ENCODE results near the gene CCDC7. TPM values are rescaled to one million over a fixed set of nuclear protein-coding genes. Genes with fewer than 3 reads are reported as not detected.
"Not testable (repeated sequence)": the region's sequence is repeated elsewhere in the genome, so short reads cannot be mapped to it uniquely, and the experiment has no call there.

The CCDC7 gene
- polyA plus RNA-seq, 1 donor = 2.5 TPM

- H3K27ac ChIP-seq (ENCODE audit: low read length) = peak overlapping the region; percentile 97
- peak overlapping the region; percentile 74 for H3K4me3 ChIP-seq (ENCODE audit: low read length)
- H3K4me1 ChIP-seq (ENCODE audit: control insufficient read depth, insufficient read depth, low read length) = no peaks in the 10 kb centered on the region
- DNase-seq = peak in 1 of 2 donors; percentile 30
- 28% methylated on average over 11 of the region's 18 CpGs for WGBS (ENCODE audit: insufficient coverage, low lambda C conversion rate)
- no peaks in the 10 kb centered on the region for H3K36me3 ChIP-seq (ENCODE audit: control insufficient read depth, insufficient read depth, low read length)
- no peaks in the 10 kb centered on the region for H3K9me3 ChIP-seq (ENCODE audit: control insufficient read depth, low read depth, low read length)
- no peaks in the 10 kb centered on the region for H3K27me3 ChIP-seq (ENCODE audit: control insufficient read depth, insufficient read depth, low read length)
These were observed 831 bp downstream of the CCDC7 start for GRCh38 chr10:32446536-32447406.

DNA sequence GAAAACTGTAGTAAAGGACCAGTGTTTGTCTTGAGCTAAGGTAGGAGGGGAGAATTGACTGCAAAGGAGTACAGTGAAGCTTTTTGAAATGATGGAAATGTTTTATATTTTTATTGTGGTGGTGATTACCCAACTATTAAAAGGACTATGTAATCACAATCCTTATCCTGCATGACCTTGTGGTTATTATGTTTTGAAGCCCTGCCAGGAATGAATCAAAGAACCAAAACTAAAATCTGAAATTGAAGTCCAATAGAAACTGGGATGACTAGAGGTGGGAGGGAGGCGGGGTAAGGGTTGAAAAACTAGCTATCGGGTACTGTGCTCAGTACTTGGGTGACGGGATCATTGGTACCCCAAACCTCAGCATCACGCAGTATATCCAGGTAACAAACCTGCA is 8.2 kb downstream of the CCDC7 start:
- DNase-seq = no peak
- 100% methylated on average over 1 of the region's 4 CpGs for WGBS (ENCODE audit: insufficient coverage, low lambda C conversion rate)

GRCh38 chr10:32459051-32459698 is 13.2 kb downstream of the CCDC7 start:
- no peak for DNase-seq
- H3K9me3 ChIP-seq (ENCODE audit: control insufficient read depth, low read depth, low read length) = no peaks in the 10 kb centered on the region
- H3K27me3 ChIP-seq (ENCODE audit: control insufficient read depth, insufficient read depth, low read length) = no peaks in the 10 kb centered on the region
- WGBS (ENCODE audit: insufficient coverage, low lambda C conversion rate) = no CpG with 5 or more reads among the region's 1 CpG
- H3K36me3 ChIP-seq (ENCODE audit: control insufficient read depth, insufficient read depth, low read length) = no peaks in the 10 kb centered on the region
- no peaks in the 10 kb centered on the region for H3K4me1 ChIP-seq (ENCODE audit: control insufficient read depth, insufficient read depth, low read length)
- H3K27ac ChIP-seq (ENCODE audit: low read length) = no peak overlapping the region
- H3K4me3 ChIP-seq (ENCODE audit: low read length) = no peak overlapping the region

More for the DNA sequence above, 8.2 kb downstream of the CCDC7 start:
- Histone ChIP-seq H3K27me3 (ENCODE audit: control insufficient read depth, insufficient read depth, low read length) (no peaks in the 10 kb centered on the region), H3K4me1 (ENCODE audit: control insufficient read depth, insufficient read depth, low read length) (no peaks in the 10 kb centered on the region), H3K36me3 (ENCODE audit: control insufficient read depth, insufficient read depth, low read length) (no peaks in the 10 kb centered on the region), H3K4me3 (ENCODE audit: low read length) (no peak overlapping the region), H3K27ac (ENCODE audit: low read length) (no peak overlapping the region), H3K9me3 (ENCODE audit: control insufficient read depth, low read depth, low read length) (no peaks in the 10 kb centered on the region)

GRCh38 chr10:32461203-32461602 is 15.3 kb downstream of the CCDC7 start:
- H3K27me3 ChIP-seq (ENCODE audit: control insufficient read depth, insufficient read depth, low read length) = no peaks in the 10 kb centered on the region
- DNase-seq = no peak

GRCh38 chr10:32471232-32471631 is 25.3 kb downstream of the CCDC7 start:
- Histone ChIP-seq H3K4me1 (ENCODE audit: control insufficient read depth, insufficient read depth, low read length) (no peaks in the 10 kb centered on the region), H3K27me3 (ENCODE audit: control insufficient read depth, insufficient read depth, low read length) (no peaks in the 10 kb centered on the region), H3K36me3 (ENCODE audit: control insufficient read depth, insufficient read depth, low read length) (no peaks in the 10 kb centered on the region), H3K4me3 (ENCODE audit: low read length) (no peak overlapping the region), H3K9me3 (ENCODE audit: control insufficient read depth, low read depth, low read length) (no peaks in the 10 kb centered on the region), H3K27ac (ENCODE audit: low read length) (no peak overlapping the region)
- DNase-seq = no peak
- 100% methylated on average over 1 of the region's 1 CpG for WGBS (ENCODE audit: insufficient coverage, low lambda C conversion rate)

More at GRCh38 chr10:32461203-32461602, 15.3 kb downstream of the CCDC7 start:
- no CpG with 5 or more reads among the region's 1 CpG for WGBS (ENCODE audit: insufficient coverage, low lambda C conversion rate)
- Histone ChIP-seq H3K4me3 (ENCODE audit: low read length) (no peak overlapping the region), H3K4me1 (ENCODE audit: control insufficient read depth, insufficient read depth, low read length) (no peaks in the 10 kb centered on the region), H3K36me3 (ENCODE audit: control insufficient read depth, insufficient read depth, low read length) (no peaks in the 10 kb centered on the region), H3K9me3 (ENCODE audit: control insufficient read depth, low read depth, low read length) (no peaks in the 10 kb centered on the region), H3K27ac (ENCODE audit: low read length) (no peak overlapping the region)

DNA sequence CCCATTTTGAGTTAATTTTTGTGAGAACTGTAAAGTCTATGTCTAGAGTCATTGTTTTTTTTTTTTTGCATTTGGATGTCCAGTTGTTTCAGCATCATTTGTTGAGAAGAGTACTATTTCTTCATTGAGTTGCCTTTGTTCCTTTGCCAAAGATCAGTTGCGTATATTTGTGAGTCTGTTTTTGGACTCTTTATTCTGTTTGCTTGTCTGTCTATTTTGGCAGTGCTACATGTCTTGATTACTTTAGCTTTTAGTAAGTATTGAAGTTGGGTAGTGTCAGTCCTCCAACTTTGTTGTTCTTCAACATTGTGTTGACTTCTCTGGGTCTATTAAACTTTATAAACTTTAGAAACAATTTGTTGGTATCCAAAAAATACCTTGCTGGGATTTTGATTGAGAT is 31.6 kb downstream of the CCDC7 start:
- Histone ChIP-seq H3K9me3 (ENCODE audit: control insufficient read depth, low read depth, low read length) (no peaks in the 10 kb centered on the region), H3K27ac (ENCODE audit: low read length) (no peak overlapping the region), H3K27me3 (ENCODE audit: control insufficient read depth, insufficient read depth, low read length) (no peaks in the 10 kb centered on the region), H3K4me3 (ENCODE audit: low read length) (no peak overlapping the region), H3K4me1 (ENCODE audit: control insufficient read depth, insufficient read depth, low read length) (no peaks in the 10 kb centered on the region), H3K36me3 (ENCODE audit: control insufficient read depth, insufficient read depth, low read length) (no peaks in the 10 kb centered on the region)
- DNase-seq = no peak
- WGBS (ENCODE audit: insufficient coverage, low lambda C conversion rate) = no CpG with 5 or more reads among the region's 1 CpG

DNA sequence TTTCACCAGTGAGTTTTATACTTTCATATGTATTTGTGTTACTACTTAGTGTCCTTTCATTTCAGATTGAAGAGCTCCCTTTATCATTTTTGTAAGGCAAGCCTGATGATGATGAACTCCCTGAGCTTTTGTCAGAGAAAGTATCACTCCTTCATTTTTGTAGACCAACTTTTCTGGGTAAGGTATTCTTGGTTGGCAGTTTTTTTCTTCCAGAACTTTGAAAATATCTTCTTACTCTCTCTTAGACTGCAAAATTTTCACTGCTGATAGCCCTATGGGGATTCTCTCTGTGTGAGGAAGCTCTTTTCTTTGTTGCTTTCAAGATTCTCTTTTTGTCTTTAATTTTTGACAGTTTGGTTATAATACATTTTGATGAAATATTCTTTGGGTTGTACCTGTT is 35.7 kb downstream of the CCDC7 start:
- no peak for DNase-seq
- no peaks in the 10 kb centered on the region for H3K27me3 ChIP-seq (ENCODE audit: control insufficient read depth, insufficient read depth, low read length)
- H3K36me3 ChIP-seq (ENCODE audit: control insufficient read depth, insufficient read depth, low read length) = no peaks in the 10 kb centered on the region
- H3K4me3 ChIP-seq (ENCODE audit: low read length) = no peak overlapping the region
- H3K9me3 ChIP-seq (ENCODE audit: control insufficient read depth, low read depth, low read length) = no peaks in the 10 kb centered on the region
- H3K4me1 ChIP-seq (ENCODE audit: control insufficient read depth, insufficient read depth, low read length) = no peaks in the 10 kb centered on the region
- no peak overlapping the region for H3K27ac ChIP-seq (ENCODE audit: low read length)

DNA sequence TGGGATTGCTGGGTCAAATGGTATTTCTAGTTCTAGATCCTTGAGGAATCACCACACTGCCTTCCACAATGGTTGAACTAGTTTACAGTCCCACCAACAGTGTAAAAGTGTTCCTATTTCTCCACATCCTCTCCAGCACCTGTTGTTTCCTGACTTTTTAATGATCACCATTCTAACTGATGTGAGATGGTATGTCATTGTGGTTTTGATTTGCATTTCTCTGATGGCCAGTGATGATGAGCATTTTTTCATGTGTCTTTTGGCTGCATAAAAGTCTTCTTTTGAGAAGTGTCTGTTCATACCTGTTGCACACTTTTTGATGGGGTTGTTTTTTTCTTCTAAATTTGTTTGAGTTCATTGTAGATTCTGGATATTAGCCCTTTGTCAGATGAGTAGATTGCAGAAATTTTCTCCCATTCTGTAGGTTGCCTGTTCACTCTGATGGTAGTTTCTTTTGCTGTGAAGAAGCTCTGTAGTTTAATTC is 37.1 kb downstream of the CCDC7 start:
- H3K4me1 ChIP-seq (ENCODE audit: control insufficient read depth, insufficient read depth, low read length); H3K4me3 ChIP-seq (ENCODE audit: low read length); H3K9me3 ChIP-seq (ENCODE audit: control insufficient read depth, low read depth, low read length); DNase-seq; H3K27ac ChIP-seq (ENCODE audit: low read length); H3K36me3 ChIP-seq (ENCODE audit: control insufficient read depth, insufficient read depth, low read length); H3K27me3 ChIP-seq (ENCODE audit: control insufficient read depth, insufficient read depth, low read length): not testable (repeated sequence)

- H3K27ac ChIP-seq (ENCODE audit: low read length); H3K9me3 ChIP-seq (ENCODE audit: control insufficient read depth, low read depth, low read length); H3K4me1 ChIP-seq (ENCODE audit: control insufficient read depth, insufficient read depth, low read length); H3K36me3 ChIP-seq (ENCODE audit: control insufficient read depth, insufficient read depth, low read length); H3K27me3 ChIP-seq (ENCODE audit: control insufficient read depth, insufficient read depth, low read length); H3K4me3 ChIP-seq (ENCODE audit: low read length); DNase-seq: not testable (repeated sequence)
- no CpG with 5 or more reads among the region's 10 CpGs for WGBS (ENCODE audit: insufficient coverage, low lambda C conversion rate)
These were observed 42.1 kb downstream of the CCDC7 start for GRCh38 chr10:32488038-32488437.

DNA sequence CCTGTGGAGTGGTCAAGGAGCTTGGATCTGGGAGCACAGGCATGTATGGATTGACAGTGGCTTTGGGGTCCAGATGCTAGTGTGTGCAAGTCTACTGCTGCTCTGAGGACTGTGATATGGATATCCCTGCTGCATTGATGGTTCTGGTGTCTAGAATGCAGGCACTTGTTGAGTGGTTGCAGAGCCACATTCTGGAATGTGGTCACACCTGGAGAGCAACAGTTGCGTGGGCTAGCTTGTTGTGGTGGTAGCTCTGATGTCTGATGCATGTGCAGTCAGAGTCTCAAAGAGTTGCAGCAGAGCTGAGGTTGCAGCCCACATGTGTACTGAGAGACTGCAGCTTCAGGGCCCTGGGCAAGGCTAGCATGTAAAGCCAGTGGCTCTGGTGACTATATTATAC is 43.2 kb downstream of the CCDC7 start:
- Histone ChIP-seq H3K4me3 (ENCODE audit: low read length) (no peak overlapping the region), H3K36me3 (ENCODE audit: control insufficient read depth, insufficient read depth, low read length) (no peaks in the 10 kb centered on the region), H3K27me3 (ENCODE audit: control insufficient read depth, insufficient read depth, low read length) (no peaks in the 10 kb centered on the region), H3K27ac (ENCODE audit: low read length) (no peak overlapping the region), H3K9me3 (ENCODE audit: control insufficient read depth, low read depth, low read length) (peaks cover 6% of the 10 kb centered on the region), H3K4me1 (ENCODE audit: control insufficient read depth, insufficient read depth, low read length) (no peaks in the 10 kb centered on the region)
- WGBS (ENCODE audit: insufficient coverage, low lambda C conversion rate) = no CpG with 5 or more reads among the region's 1 CpG
- no peak for DNase-seq

DNA sequence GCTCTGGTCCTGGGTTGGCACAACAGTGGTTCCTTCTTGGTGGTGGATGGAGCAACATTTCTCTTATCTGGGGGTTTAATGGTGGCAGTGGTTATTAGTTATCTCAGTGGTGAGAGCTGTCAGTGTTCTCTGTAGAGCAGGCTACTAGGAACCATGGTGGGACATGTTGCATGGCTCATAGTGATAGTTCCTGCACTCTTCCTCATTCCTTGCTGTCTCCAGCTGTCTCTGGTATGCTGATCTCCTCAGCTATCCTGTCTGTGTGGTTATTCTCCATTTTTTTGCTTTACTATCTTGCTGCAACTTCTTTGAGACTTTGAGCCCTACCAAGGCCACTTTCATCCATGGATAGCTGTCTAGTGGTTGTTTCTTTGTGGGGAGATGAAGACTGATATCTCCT is 44.0 kb downstream of the CCDC7 start:
- Histone ChIP-seq H3K27me3 (ENCODE audit: control insufficient read depth, insufficient read depth, low read length) (no peaks in the 10 kb centered on the region), H3K4me1 (ENCODE audit: control insufficient read depth, insufficient read depth, low read length) (no peaks in the 10 kb centered on the region)
- DNase-seq = no peak

More for the DNA sequence above, 44.0 kb downstream of the CCDC7 start:
- H3K9me3 ChIP-seq (ENCODE audit: control insufficient read depth, low read depth, low read length) = peaks cover 6% of the 10 kb centered on the region
- no peak overlapping the region for H3K27ac ChIP-seq (ENCODE audit: low read length)
- H3K36me3 ChIP-seq (ENCODE audit: control insufficient read depth, insufficient read depth, low read length) = no peaks in the 10 kb centered on the region
- H3K4me3 ChIP-seq (ENCODE audit: low read length) = no peak overlapping the region
